HAP-1 (cell line): ENCODE measurements around the gene PKP3.
"Not testable (repeated sequence)": the region's sequence is repeated elsewhere in the genome, so short reads cannot be mapped to it uniquely, and the experiment has no call there.

Experiments
- DNase-seq, 2 experiments: peaks; one replicate each; pipeline ENCODE4 v3.0.0-alpha.2; 2016 to 2020; ENCODE audit warnings: low spot score in 2 of 2
- H3K27me3 ChIP-seq: fragments of 250-450 bp; sonication (Bioruptor Pico); 2 replicates; pipeline ENCODE4 v1.5.1; 2020; ENCODE audit warnings: low read depth, mild to moderate bottlenecking, moderate library complexity
- H3K36me3 ChIP-seq: fragments of 250-450 bp; sonication (Bioruptor Pico); replicated peaks from 2 replicates; pipeline ENCODE4 v1.5.1; 2020; ENCODE audit warnings: mild to moderate bottlenecking
- H3K4me1 ChIP-seq: fragments of 250-450 bp; sonication (Bioruptor Pico); 2 replicates; pipeline ENCODE4 v1.5.1; 2020; ENCODE audit warnings: mild to moderate bottlenecking
- H3K4me3 ChIP-seq: fragments of 250-450 bp; sonication (Bioruptor Pico); 2 replicates; pipeline ENCODE4 v1.5.1; 2020; ENCODE audit warnings: mild to moderate bottlenecking, moderate library complexity
- H3K9me3 ChIP-seq: fragments of 250-450 bp; sonication (Bioruptor Pico); 2 replicates; pipeline ENCODE4 v1.5.1; 2020; ENCODE audit warnings: mild to moderate bottlenecking, moderate library complexity
- in situ Hi-C: fragments of 300-500 bp; cut with MboI; formaldehyde crosslinking; loops from 3 replicates; pipeline ENCODE4 v1.14.3; 2020; ENCODE audit warnings: low sequenced_read_pairs, inconsistent platforms, mixed read lengths

PKP3 gene

GRCh38 chr11:410711-411110 is 16.7 kb downstream of the PKP3 start:
- H3K27me3 ChIP-seq, H3K9me3 ChIP-seq, in situ Hi-C loops, DNase-seq, H3K4me1 ChIP-seq, H3K4me3 ChIP-seq, H3K36me3 ChIP-seq: not testable (repeated sequence)

- H3K4me3 ChIP-seq, H3K4me1 ChIP-seq, DNase-seq, H3K36me3 ChIP-seq, in situ Hi-C loops, H3K9me3 ChIP-seq: not testable (repeated sequence)
- peaks cover 13% of the 10 kb centered on the region for H3K27me3 ChIP-seq
These were observed 17.5 kb downstream of the PKP3 start for GRCh38 chr11:411520-411919.

GRCh38 chr11:412641-413119 is 18.7 kb downstream of the PKP3 start:
- Histone ChIP-seq H3K36me3 (no peaks in the 10 kb centered on the region), H3K9me3 (no peaks in the 10 kb centered on the region), H3K4me1 (no peaks in the 10 kb centered on the region), H3K4me3 (no peak overlapping the region), H3K27me3 (peaks cover 22% of the 10 kb centered on the region)
- in situ Hi-C loops: no loop called here
- no peak for DNase-seq

- no peaks in the 10 kb centered on the region for H3K9me3 ChIP-seq
- H3K4me1 ChIP-seq: no peaks in the 10 kb centered on the region
- no peaks in the 10 kb centered on the region for H3K36me3 ChIP-seq
- H3K27me3 ChIP-seq: peaks cover 27% of the 10 kb centered on the region
- no peak for DNase-seq
- in situ Hi-C loops: no loop called here
- H3K4me3 ChIP-seq: no peak overlapping the region
These were observed 19.4 kb downstream of the PKP3 start for GRCh38 chr11:413120-414081.

- Histone ChIP-seq H3K27me3 (peaks cover 27% of the 10 kb centered on the region), H3K4me3 (no peak overlapping the region), H3K4me1 (no peaks in the 10 kb centered on the region), H3K9me3 (no peaks in the 10 kb centered on the region), H3K36me3 (no peaks in the 10 kb centered on the region)
- in situ Hi-C loops: no loop called here
- DNase-seq: no peak
These were observed 20.4 kb downstream of the PKP3 start for GRCh38 chr11:414318-414857.

GRCh38 chr11:415640-416041 is 21.6 kb downstream of the PKP3 start:
- no peak overlapping the region for H3K4me3 ChIP-seq

GRCh38 chr11:416051-416756 is 22.2 kb downstream of the PKP3 start:
- no peak for DNase-seq
- peaks cover 27% of the 10 kb centered on the region for H3K27me3 ChIP-seq
- in situ Hi-C loops: no loop called here
- no peaks in the 10 kb centered on the region for H3K36me3 ChIP-seq
- no peaks in the 10 kb centered on the region for H3K9me3 ChIP-seq
- no peaks in the 10 kb centered on the region for H3K4me1 ChIP-seq
- no peak overlapping the region for H3K4me3 ChIP-seq

More at GRCh38 chr11:415640-416041, 21.6 kb downstream of the PKP3 start:
- H3K9me3 ChIP-seq: no peaks in the 10 kb centered on the region
- peaks cover 27% of the 10 kb centered on the region for H3K27me3 ChIP-seq
- H3K4me1 ChIP-seq: no peaks in the 10 kb centered on the region
- in situ Hi-C loops: no loop called here
- no peak for DNase-seq
- no peaks in the 10 kb centered on the region for H3K36me3 ChIP-seq

- no peaks in the 10 kb centered on the region for H3K36me3 ChIP-seq
- in situ Hi-C loops: no loop called here
- H3K4me3 ChIP-seq: no peak overlapping the region
- no peaks in the 10 kb centered on the region for H3K4me1 ChIP-seq
- no peaks in the 10 kb centered on the region for H3K9me3 ChIP-seq
- H3K27me3 ChIP-seq: peaks cover 27% of the 10 kb centered on the region
- no peak for DNase-seq
These were observed 23.0 kb downstream of the PKP3 start for GRCh38 chr11:416757-417621.

GRCh38 chr11:417652-418342 is 23.8 kb downstream of the PKP3 start:
- no peak for DNase-seq
- in situ Hi-C loops: no loop called here
- no peaks in the 10 kb centered on the region for H3K36me3 ChIP-seq

GRCh38 chr11:418343-419247 is 24.6 kb downstream of the PKP3 start:
- Histone ChIP-seq H3K36me3 (no peaks in the 10 kb centered on the region), H3K9me3 (no peaks in the 10 kb centered on the region), H3K27me3 (peaks cover 27% of the 10 kb centered on the region), H3K4me1 (no peaks in the 10 kb centered on the region), H3K4me3 (no peak overlapping the region)
- DNase-seq: no peak
- in situ Hi-C loops: no loop called here

More at GRCh38 chr11:417652-418342, 23.8 kb downstream of the PKP3 start:
- Histone ChIP-seq H3K4me3 (no peak overlapping the region), H3K9me3 (no peaks in the 10 kb centered on the region), H3K27me3 (peaks cover 27% of the 10 kb centered on the region), H3K4me1 (no peaks in the 10 kb centered on the region)

GRCh38 chr11:419248-420005 is 25.4 kb downstream of the PKP3 start:
- Histone ChIP-seq H3K4me1 (no peaks in the 10 kb centered on the region), H3K36me3 (no peaks in the 10 kb centered on the region), H3K9me3 (no peaks in the 10 kb centered on the region; the same call in 1 of the 2 replicates), H3K4me3 (no peak overlapping the region), H3K27me3 (peaks cover 27% of the 10 kb centered on the region)
- DNase-seq: no peak
- in situ Hi-C loops: no loop called here
